ENCODE data around the gene OPCML. TPM values are rescaled to one million over a fixed set of nuclear protein-coding genes. Genes with fewer than 3 reads are reported as not detected.

Gene OPCML
- total RNA-seq, 5 donors from 2014 or later (not counting 1 experiment from before 2014, with no cell fraction given) = not detected

DNA sequence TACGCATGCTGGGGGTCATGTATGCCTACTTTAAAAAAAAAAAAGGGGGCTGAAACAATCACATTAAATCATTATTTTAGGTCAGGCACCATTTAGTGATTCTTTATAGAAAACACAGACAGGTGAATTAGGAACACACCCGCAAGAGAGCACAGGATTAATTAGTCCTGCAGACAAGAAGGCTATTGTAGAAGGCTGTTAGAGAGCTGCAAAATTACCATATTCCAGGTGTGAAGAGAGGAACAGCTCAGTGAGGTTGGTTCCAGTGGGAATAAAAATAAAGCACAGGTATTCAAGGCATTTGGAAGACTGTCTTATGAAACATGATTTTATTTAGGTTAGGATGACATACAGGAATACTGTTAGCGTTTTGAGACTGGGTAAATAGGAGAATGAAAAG is 649.1 kb downstream of the OPCML start:
- POLR2A ChIA-PET = no interaction called here
- H3K4me3 Mint-ChIP-seq = no peak overlapping the region
- H3K9me3 ChIP-seq = no peaks in the 10 kb centered on the region
- CTCF ChIA-PET = no interaction called here
- H3K9me3 Mint-ChIP-seq = peaks cover 0 to 4% (median 0%) of the 10 kb centered on the region in 3 donors
- no peak for ATAC-seq (replicated peaks in 1 of 4)
- no peak for DNase-seq
- no peaks in the 10 kb centered on the region for H3K4me1 Mint-ChIP-seq
- H3K36me3 Mint-ChIP-seq = no peaks in the 10 kb centered on the region
- H3K4me1 ChIP-seq (ENCODE audit: control insufficient read depth in 1 of 2, extremely low read depth in 1 of 2, insufficient read depth in 2 of 2, low read length in 2 of 2) = no peaks in the 10 kb centered on the region
- no peaks in the 10 kb centered on the region for H3K36me3 ChIP-seq (ENCODE audit: control insufficient read depth in 2 of 2, extremely low read depth in 1 of 2, insufficient read depth in 1 of 2, low read length in 1 of 2)
- H3K27ac ChIP-seq (ENCODE audit: low read length) = no peak overlapping the region
- no peak overlapping the region for H3K27ac Mint-ChIP-seq
- peaks cover 0 to 7% of the 10 kb centered on the region in 2 experiments for H3K27me3 ChIP-seq (replicated peaks in 1 of 2; ENCODE audit: control insufficient read depth in 2 of 2, extremely low read depth in 1 of 2, insufficient read depth in 2 of 2, low read length in 1 of 2)
- H3K27me3 Mint-ChIP-seq = no peaks in the 10 kb centered on the region
- no peak overlapping the region for H3K4me3 ChIP-seq (ENCODE audit: control insufficient read depth in 1 of 2, extremely low read depth in 1 of 2, low read length in 1 of 2)
- 89% methylated on average over 1 of the region's 3 CpGs for whole genome bisulfite sequencing (ENCODE audit: insufficient coverage)

- Histone ChIP-seq H3K27ac (ENCODE audit: low read length) (no peak overlapping the region), H3K9me3 (no peaks in the 10 kb centered on the region), H3K36me3 (ENCODE audit: control insufficient read depth in 2 of 2, extremely low read depth in 1 of 2, insufficient read depth in 1 of 2, low read length in 1 of 2) (no peaks in the 10 kb centered on the region), H3K27me3 (replicated peaks in 1 of 2; ENCODE audit: control insufficient read depth in 2 of 2, extremely low read depth in 1 of 2, insufficient read depth in 2 of 2, low read length in 1 of 2) (peaks cover 0 to 6% of the 10 kb centered on the region in 2 experiments), H3K4me1 (ENCODE audit: control insufficient read depth in 1 of 2, extremely low read depth in 1 of 2, insufficient read depth in 2 of 2, low read length in 2 of 2) (no peaks in the 10 kb centered on the region), H3K4me3 (ENCODE audit: control insufficient read depth in 1 of 2, extremely low read depth in 1 of 2, low read length in 1 of 2) (no peak overlapping the region)
- Mint-ChIP-seq H3K27me3 (no peaks in the 10 kb centered on the region), H3K36me3 (no peaks in the 10 kb centered on the region), H3K4me3 (no peak overlapping the region), H3K27ac (no peak overlapping the region), H3K4me1 (peaks cover 0 to 1% (median 0%) of the 10 kb centered on the region in 3 donors), H3K9me3 (peaks cover 0 to 4% (median 0%) of the 10 kb centered on the region in 3 donors)
- ChIA-PET CTCF (no interaction called here), POLR2A (no interaction called here)
- ATAC-seq (replicated peaks in 1 of 4) (no peak), DNase-seq (no peak)
- no CpG with 5 or more reads among the region's 3 CpGs for WGBS (ENCODE audit: insufficient coverage)
Measured at GRCh38 chr11:132881622-132882021, 650.7 kb downstream of the OPCML start.

DNA sequence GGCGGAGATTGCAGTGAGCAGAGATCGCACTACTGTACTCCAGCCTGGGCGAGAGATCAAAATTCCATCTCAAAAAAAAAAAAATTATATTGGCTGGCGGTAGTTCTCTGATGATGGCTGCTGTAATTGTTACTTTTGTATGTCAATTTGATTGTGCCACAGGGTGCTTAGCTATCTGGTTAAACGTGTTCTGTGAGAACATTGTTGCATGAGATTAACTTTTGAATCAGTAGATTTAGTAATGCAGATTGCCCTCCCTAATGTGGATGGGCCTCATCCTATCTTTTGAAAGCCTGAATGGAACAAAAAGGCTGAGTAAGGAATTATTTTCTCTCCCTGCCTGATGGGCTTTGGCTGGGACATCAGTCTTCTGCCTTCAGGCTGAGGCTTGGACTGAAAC is 654.2 kb downstream of the OPCML start:
- H3K4me1 Mint-ChIP-seq = peaks cover 0 to 1% (median 0%) of the 10 kb centered on the region in 3 donors
- H3K4me3 ChIP-seq (ENCODE audit: control insufficient read depth in 1 of 2, extremely low read depth in 1 of 2, low read length in 1 of 2) = no peak overlapping the region
- no peaks in the 10 kb centered on the region for H3K27me3 ChIP-seq (replicated peaks in 1 of 2; ENCODE audit: control insufficient read depth in 2 of 2, extremely low read depth in 1 of 2, insufficient read depth in 2 of 2, low read length in 1 of 2)
- CTCF ChIA-PET = no interaction called here
- no peak overlapping the region for H3K27ac Mint-ChIP-seq
- DNase-seq = no peak
- peaks cover 0 to 4% (median 0%) of the 10 kb centered on the region in 3 donors for H3K9me3 Mint-ChIP-seq
- H3K27me3 Mint-ChIP-seq = no peaks in the 10 kb centered on the region
- H3K9me3 ChIP-seq = no peaks in the 10 kb centered on the region
- 75% methylated on average over 2 of the region's 5 CpGs for WGBS (ENCODE audit: insufficient coverage)
- no peak overlapping the region for H3K4me3 Mint-ChIP-seq
- no peak overlapping the region for H3K27ac ChIP-seq (ENCODE audit: low read length)
- H3K36me3 Mint-ChIP-seq = no peaks in the 10 kb centered on the region
- POLR2A ChIA-PET = no interaction called here
- H3K4me1 ChIP-seq (ENCODE audit: control insufficient read depth in 1 of 2, extremely low read depth in 1 of 2, insufficient read depth in 2 of 2, low read length in 2 of 2) = no peaks in the 10 kb centered on the region
- no peak for ATAC-seq (replicated peaks in 1 of 4)
- no peaks in the 10 kb centered on the region for H3K36me3 ChIP-seq (ENCODE audit: control insufficient read depth in 2 of 2, extremely low read depth in 1 of 2, insufficient read depth in 1 of 2, low read length in 1 of 2)

- Histone ChIP-seq H3K4me1 (ENCODE audit: control insufficient read depth in 1 of 2, extremely low read depth in 1 of 2, insufficient read depth in 2 of 2, low read length in 2 of 2) (no peaks in the 10 kb centered on the region), H3K4me3 (ENCODE audit: control insufficient read depth in 1 of 2, extremely low read depth in 1 of 2, low read length in 1 of 2) (no peak overlapping the region), H3K36me3 (ENCODE audit: control insufficient read depth in 2 of 2, extremely low read depth in 1 of 2, insufficient read depth in 1 of 2, low read length in 1 of 2) (no peaks in the 10 kb centered on the region), H3K27me3 (replicated peaks in 1 of 2; ENCODE audit: control insufficient read depth in 2 of 2, extremely low read depth in 1 of 2, insufficient read depth in 2 of 2, low read length in 1 of 2) (no peaks in the 10 kb centered on the region), H3K27ac (ENCODE audit: low read length) (no peak overlapping the region), H3K9me3 (no peaks in the 10 kb centered on the region)
- Mint-ChIP-seq H3K4me3 (no peak overlapping the region), H3K27ac (no peak overlapping the region), H3K27me3 (no peaks in the 10 kb centered on the region), H3K4me1 (peaks cover 0 to 1% (median 0%) of the 10 kb centered on the region in 3 donors), H3K9me3 (peaks cover 0 to 4% (median 0%) of the 10 kb centered on the region in 3 donors), H3K36me3 (no peaks in the 10 kb centered on the region)
- ATAC-seq (replicated peaks in 1 of 4) = no peak
- DNase-seq = no peak
- WGBS (ENCODE audit: insufficient coverage) = 67% methylated on average over 3 of the region's 6 CpGs
- CTCF ChIA-PET = no interaction called here
- POLR2A ChIA-PET = no interaction called here
Measured at GRCh38 chr11:132876705-132877104, 655.6 kb downstream of the OPCML start.

- H3K27me3 ChIP-seq (replicated peaks in 1 of 2; ENCODE audit: control insufficient read depth in 2 of 2, extremely low read depth in 1 of 2, insufficient read depth in 2 of 2, low read length in 1 of 2) = no peaks in the 10 kb centered on the region
- no peak for ATAC-seq (replicated peaks in 1 of 4)
- Mint-ChIP-seq H3K4me3 (no peak overlapping the region), H3K27me3 (no peaks in the 10 kb centered on the region), H3K36me3 (no peaks in the 10 kb centered on the region), H3K9me3 (peaks cover 0 to 4% (median 0%) of the 10 kb centered on the region in 3 donors), H3K4me1 (peaks cover 0 to 1% (median 0%) of the 10 kb centered on the region in 3 donors), H3K27ac (no peak overlapping the region)
- CTCF ChIA-PET = no interaction called here
- no peaks in the 10 kb centered on the region for H3K9me3 ChIP-seq
- 89% methylated on average over 1 of the region's 3 CpGs for WGBS (ENCODE audit: insufficient coverage)
- H3K36me3 ChIP-seq (ENCODE audit: control insufficient read depth in 2 of 2, extremely low read depth in 1 of 2, insufficient read depth in 1 of 2, low read length in 1 of 2) = no peaks in the 10 kb centered on the region
- DNase-seq = no peak
- POLR2A ChIA-PET = no interaction called here
- H3K4me3 ChIP-seq (ENCODE audit: control insufficient read depth in 1 of 2, extremely low read depth in 1 of 2, low read length in 1 of 2) = no peak overlapping the region
- no peak overlapping the region for H3K27ac ChIP-seq (ENCODE audit: low read length)
- no peaks in the 10 kb centered on the region for H3K4me1 ChIP-seq (ENCODE audit: control insufficient read depth in 1 of 2, extremely low read depth in 1 of 2, insufficient read depth in 2 of 2, low read length in 2 of 2)
Measured at GRCh38 chr11:132876239-132876638, 656.1 kb downstream of the OPCML start.

GRCh38 chr11:132874638-132875037 is 657.7 kb downstream of the OPCML start:
- no peaks in the 10 kb centered on the region for H3K9me3 ChIP-seq
- Mint-ChIP-seq H3K36me3 (no peaks in the 10 kb centered on the region), H3K27me3 (no peaks in the 10 kb centered on the region), H3K4me1 (peaks cover 0 to 1% (median 0%) of the 10 kb centered on the region in 3 donors), H3K4me3 (no peak overlapping the region), H3K9me3 (peaks cover 0 to 4% (median 0%) of the 10 kb centered on the region in 3 donors), H3K27ac (no peak overlapping the region)
- H3K4me3 ChIP-seq (ENCODE audit: control insufficient read depth in 1 of 2, extremely low read depth in 1 of 2, low read length in 1 of 2) = no peak overlapping the region
- DNase-seq (no peak), ATAC-seq (replicated peaks in 1 of 4) (no peak)
- no peaks in the 10 kb centered on the region for H3K36me3 ChIP-seq (ENCODE audit: control insufficient read depth in 2 of 2, extremely low read depth in 1 of 2, insufficient read depth in 1 of 2, low read length in 1 of 2)
- H3K27me3 ChIP-seq (replicated peaks in 1 of 2; ENCODE audit: control insufficient read depth in 2 of 2, extremely low read depth in 1 of 2, insufficient read depth in 2 of 2, low read length in 1 of 2) = no peaks in the 10 kb centered on the region
- ChIA-PET CTCF (no interaction called here), POLR2A (interaction anchor here in 1 of 2 donors (0.6 kb wide), 1 partner anchor 114 kb away, joined by 3 read pairs; no protein-coding TSS in a partner anchor)
- H3K4me1 ChIP-seq (ENCODE audit: control insufficient read depth in 1 of 2, extremely low read depth in 1 of 2, insufficient read depth in 2 of 2, low read length in 2 of 2) = no peaks in the 10 kb centered on the region
- H3K27ac ChIP-seq (ENCODE audit: low read length) = no peak overlapping the region
- no CpG with 5 or more reads among the region's 6 CpGs for WGBS (ENCODE audit: insufficient coverage)

DNA sequence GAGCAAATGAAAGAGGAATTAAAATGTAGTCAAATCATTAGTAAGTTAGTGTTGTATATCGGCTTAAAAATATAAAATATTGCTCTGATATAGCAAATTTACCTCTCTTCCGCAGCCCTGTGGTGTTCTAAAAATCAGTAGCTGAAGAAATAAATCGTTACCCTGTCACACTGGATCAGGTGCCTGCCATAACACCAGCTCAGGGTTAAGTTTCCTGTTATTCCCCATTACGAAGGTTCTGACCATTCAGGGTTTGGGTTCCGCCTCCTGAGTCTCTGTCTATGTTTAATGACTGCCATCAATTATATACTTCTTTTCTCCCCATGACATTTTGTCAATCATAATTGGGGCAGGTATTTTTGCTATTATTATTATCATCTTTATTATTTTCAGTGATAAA is 658.5 kb downstream of the OPCML start:
- no peak overlapping the region for H3K27ac ChIP-seq (ENCODE audit: low read length)
- no peaks in the 10 kb centered on the region for H3K9me3 Mint-ChIP-seq
- 31% methylated on average over 2 of the region's 5 CpGs for WGBS (ENCODE audit: insufficient coverage)
- no peak for ATAC-seq (replicated peaks in 1 of 4)
- H3K27me3 Mint-ChIP-seq = no peaks in the 10 kb centered on the region
- H3K4me1 Mint-ChIP-seq = peaks cover 0 to 1% (median 0%) of the 10 kb centered on the region in 3 donors
- H3K36me3 Mint-ChIP-seq = no peaks in the 10 kb centered on the region
- no peak overlapping the region for H3K4me3 ChIP-seq (ENCODE audit: control insufficient read depth in 1 of 2, extremely low read depth in 1 of 2, low read length in 1 of 2)
- no peak overlapping the region for H3K4me3 Mint-ChIP-seq
- ChIA-PET CTCF (interaction anchor here in 1 of 2 donors (0.7 kb wide), 1 partner anchor 11 kb away, joined by 5 read pairs; no protein-coding TSS in a partner anchor), POLR2A (interaction anchor here in 1 of 2 donors (0.6 kb wide), 1 partner anchor 30 kb away, joined by 8 read pairs; no protein-coding TSS in a partner anchor)
- no peaks in the 10 kb centered on the region for H3K9me3 ChIP-seq
- H3K36me3 ChIP-seq (ENCODE audit: control insufficient read depth in 2 of 2, extremely low read depth in 1 of 2, insufficient read depth in 1 of 2, low read length in 1 of 2) = no peaks in the 10 kb centered on the region
- H3K27me3 ChIP-seq (replicated peaks in 1 of 2; ENCODE audit: control insufficient read depth in 2 of 2, extremely low read depth in 1 of 2, insufficient read depth in 2 of 2, low read length in 1 of 2) = peaks cover 0 to 3% of the 10 kb centered on the region in 2 experiments
- H3K27ac Mint-ChIP-seq = no peak overlapping the region
- no peaks in the 10 kb centered on the region for H3K4me1 ChIP-seq (ENCODE audit: control insufficient read depth in 1 of 2, extremely low read depth in 1 of 2, insufficient read depth in 2 of 2, low read length in 2 of 2)
- DNase-seq = no peak
